Measurements from ENCODE around the gene TAS2R41. TPM values are rescaled to one million over a fixed set of nuclear protein-coding genes. Genes with fewer than 3 reads are reported as not detected.

TAS2R41 gene
- polyA plus RNA-seq, 1 donor (not counting 4 experiments of a cell fraction or from before 2014, with no cell fraction given), result not detected

DNA sequence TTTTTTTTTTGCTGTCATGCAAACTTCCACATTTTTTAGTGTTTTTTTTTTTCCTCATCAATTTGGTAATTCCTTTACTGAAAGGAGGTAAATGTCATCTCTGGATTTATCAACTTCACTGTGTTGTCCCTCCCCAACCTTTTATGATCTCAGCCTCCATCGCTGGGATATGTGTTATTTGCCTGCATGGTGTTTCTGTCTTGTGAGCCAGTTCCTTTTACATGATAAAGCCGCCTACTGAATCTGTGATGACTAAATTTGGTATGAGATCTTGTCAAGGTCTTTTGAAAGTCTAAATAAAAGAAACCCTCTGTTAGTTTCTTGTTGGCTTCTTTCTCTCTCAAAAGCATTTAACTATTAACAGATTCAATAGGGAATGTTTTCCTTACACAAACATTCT, 39.3 kb downstream of the TAS2R41 start:
- H3K79me2 ChIP-seq (ENCODE audit: control insufficient read depth, insufficient read depth, low read length), result no peaks in the 10 kb centered on the region
- H3K9me3 ChIP-seq (ENCODE audit: control insufficient read depth, low read depth, low read length), result no peaks in the 10 kb centered on the region
- no peaks in the 10 kb centered on the region for H3K9me1 ChIP-seq (ENCODE audit: control insufficient read depth, extremely low read depth, insufficient read depth, low read length)
- H4K20me1 ChIP-seq (ENCODE audit: control insufficient read depth, extremely low read depth, insufficient read depth, low read length), result no peaks in the 10 kb centered on the region
- H3K9ac ChIP-seq (ENCODE audit: control insufficient read depth, extremely low read depth, insufficient read depth, low read length), result no peak overlapping the region
- no peaks in the 10 kb centered on the region for H3K27me3 ChIP-seq (ENCODE audit: control insufficient read depth, extremely low read depth, insufficient read depth, low read length)
- H3K4me2 ChIP-seq (ENCODE audit: control insufficient read depth, extremely low read depth, insufficient read depth, low read depth, low read length), result no peak overlapping the region
- DNase-seq (ENCODE audit: low read depth, low spot score) (no peak), FAIRE-seq (no peak)
- dilution Hi-C loops (cut with MboI; ENCODE audit: extremely low pct_ligation_motif_present, low sequenced_read_pairs), result no loop called here
- H3K4me3 ChIP-seq (ENCODE audit: control insufficient read depth in 2 of 3, extremely low read depth in 1 of 3, insufficient read depth in 2 of 3, low read depth in 1 of 3, low read length in 3 of 3), result no peak overlapping the region
- H3K36me3 ChIP-seq (ENCODE audit: control insufficient read depth in 2 of 2, extremely low read depth in 1 of 2, insufficient read depth in 2 of 2, low read length in 2 of 2), result no peaks in the 10 kb centered on the region
- no peak overlapping the region for H2AFZ ChIP-seq (ENCODE audit: control insufficient read depth, low read length)
- H3K27ac ChIP-seq (ENCODE audit: control insufficient read depth, insufficient read depth, low read length), result no peak overlapping the region
- peaks cover 18% of the 10 kb centered on the region for H3K4me1 ChIP-seq (ENCODE audit: control insufficient read depth, extremely low read depth, insufficient read depth, low read length)
- TF ChIP-seq, protein P1, sequence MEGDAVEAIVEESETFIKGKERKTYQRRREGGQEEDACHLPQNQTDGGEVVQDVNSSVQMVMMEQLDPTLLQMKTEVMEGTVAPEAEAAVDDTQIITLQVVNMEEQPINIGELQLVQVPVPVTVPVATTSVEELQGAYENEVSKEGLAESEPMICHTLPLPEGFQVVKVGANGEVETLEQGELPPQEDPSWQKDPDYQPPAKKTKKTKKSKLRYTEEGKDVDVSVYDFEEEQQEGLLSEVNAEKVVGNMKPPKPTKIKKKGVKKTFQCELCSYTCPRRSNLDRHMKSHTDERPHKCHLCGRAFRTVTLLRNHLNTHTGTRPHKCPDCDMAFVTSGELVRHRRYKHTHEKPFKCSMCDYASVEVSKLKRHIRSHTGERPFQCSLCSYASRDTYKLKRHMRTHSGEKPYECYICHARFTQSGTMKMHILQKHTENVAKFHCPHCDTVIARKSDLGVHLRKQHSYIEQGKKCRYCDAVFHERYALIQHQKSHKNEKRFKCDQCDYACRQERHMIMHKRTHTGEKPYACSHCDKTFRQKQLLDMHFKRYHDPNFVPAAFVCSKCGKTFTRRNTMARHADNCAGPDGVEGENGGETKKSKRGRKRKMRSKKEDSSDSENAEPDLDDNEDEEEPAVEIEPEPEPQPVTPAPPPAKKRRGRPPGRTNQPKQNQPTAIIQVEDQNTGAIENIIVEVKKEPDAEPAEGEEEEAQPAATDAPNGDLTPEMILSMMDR (optimal IDR thresholded peaks at IDR 0.05 in 1 of 3, IDR thresholded peaks at IDR 0.05 in 1 of 3, conservative IDR thresholded peaks at IDR 0.05 in 1 of 3; ENCODE audit: extremely low read depth in 1 of 3, insufficient read depth in 2 of 3, low read length in 3 of 3), result no peak
- no peak for TF ChIP-seq EZH2 (IDR thresholded peaks at IDR 0.05; ENCODE audit: low read length)

DNA sequence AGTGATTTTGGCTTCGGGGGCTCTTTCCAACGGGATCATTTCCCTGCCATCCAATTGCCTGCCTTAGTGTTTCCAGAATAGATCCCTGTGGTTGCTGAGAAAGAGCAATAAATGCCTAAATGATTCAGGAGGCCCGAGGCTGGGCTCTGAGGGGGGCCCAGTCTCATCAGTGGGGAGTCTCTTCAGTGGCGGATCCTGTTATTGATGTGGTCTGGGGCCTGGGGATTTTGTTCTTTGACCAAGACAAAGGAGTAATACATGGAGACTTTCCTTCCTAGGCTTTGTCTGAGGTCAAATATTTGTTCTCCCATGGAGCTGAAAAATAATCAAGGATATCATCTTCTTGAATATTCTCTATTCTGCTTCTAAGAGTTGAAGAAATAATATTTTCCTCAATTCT, 40.8 kb downstream of the TAS2R41 start:
- Histone ChIP-seq H3K4me2 (ENCODE audit: control insufficient read depth, extremely low read depth, insufficient read depth, low read depth, low read length) (no peak overlapping the region), H3K4me3 (ENCODE audit: control insufficient read depth in 2 of 3, extremely low read depth in 1 of 3, insufficient read depth in 2 of 3, low read depth in 1 of 3, low read length in 3 of 3) (no peak overlapping the region), H3K9me3 (ENCODE audit: control insufficient read depth, low read depth, low read length) (no peaks in the 10 kb centered on the region), H3K36me3 (ENCODE audit: control insufficient read depth in 2 of 2, extremely low read depth in 1 of 2, insufficient read depth in 2 of 2, low read length in 2 of 2) (no peaks in the 10 kb centered on the region), H3K27me3 (ENCODE audit: control insufficient read depth, extremely low read depth, insufficient read depth, low read length) (no peaks in the 10 kb centered on the region), H3K79me2 (ENCODE audit: control insufficient read depth, insufficient read depth, low read length) (no peaks in the 10 kb centered on the region), H3K9me1 (ENCODE audit: control insufficient read depth, extremely low read depth, insufficient read depth, low read length) (no peaks in the 10 kb centered on the region), H3K4me1 (ENCODE audit: control insufficient read depth, extremely low read depth, insufficient read depth, low read length) (peaks cover 6% of the 10 kb centered on the region), H3K9ac (ENCODE audit: control insufficient read depth, extremely low read depth, insufficient read depth, low read length) (no peak overlapping the region), H2AFZ (ENCODE audit: control insufficient read depth, low read length) (no peak overlapping the region), H3K27ac (ENCODE audit: control insufficient read depth, insufficient read depth, low read length) (no peak overlapping the region), H4K20me1 (ENCODE audit: control insufficient read depth, extremely low read depth, insufficient read depth, low read length) (no peaks in the 10 kb centered on the region)
- TF ChIP-seq, protein P1 (optimal IDR thresholded peaks at IDR 0.05 in 1 of 3, IDR thresholded peaks at IDR 0.05 in 1 of 3, conservative IDR thresholded peaks at IDR 0.05 in 1 of 3; ENCODE audit: extremely low read depth in 1 of 3, insufficient read depth in 2 of 3, low read length in 3 of 3), result no peak
- TF ChIP-seq EZH2 (IDR thresholded peaks at IDR 0.05; ENCODE audit: low read length), result no peak
- FAIRE-seq (no peak), DNase-seq (ENCODE audit: low read depth, low spot score) (no peak)
- dilution Hi-C loops (cut with MboI; ENCODE audit: extremely low pct_ligation_motif_present, low sequenced_read_pairs), result no loop called here
